GM18511 (cell line): ENCODE measurements around the gene LMF1.

ENCODE experiments used
- ATAC-seq: cut with Tn5 transposase; IDR thresholded peaks from one replicate; pipeline ENCODE4 v1.9.1; 2021; ENCODE audit warnings: mild to moderate bottlenecking, moderate library complexity; ENCODE audit not compliant: unreplicated experiment

Gene LMF1

GRCh38 chr16:854808-855410, 115.9 kb downstream of the LMF1 start:
- no peak for ATAC-seq

- no peak for ATAC-seq
These were observed 116.6 kb downstream of the LMF1 start for GRCh38 chr16:853981-854807.

GRCh38 chr16:853306-853705, 117.5 kb downstream of the LMF1 start:
- ATAC-seq, result no peak

- ATAC-seq, result no peak
These were observed 118.2 kb downstream of the LMF1 start for GRCh38 chr16:852451-853185.

GRCh38 chr16:851871-852270, 118.9 kb downstream of the LMF1 start:
- no peak for ATAC-seq

GRCh38 chr16:851209-851810, 119.5 kb downstream of the LMF1 start:
- no peak for ATAC-seq

GRCh38 chr16:850668-851067, 120.1 kb downstream of the LMF1 start:
- ATAC-seq, result no peak

- no peak for ATAC-seq
These were observed 122.1 kb downstream of the LMF1 start for GRCh38 chr16:848510-849253.

GRCh38 chr16:847681-848445, 122.9 kb downstream of the LMF1 start:
- no peak for ATAC-seq

- ATAC-seq, result no peak
These were observed 123.6 kb downstream of the LMF1 start for GRCh38 chr16:847151-847550.

- ATAC-seq, result no peak
These were observed 125.4 kb downstream of the LMF1 start for GRCh38 chr16:845351-845745.

- no peak for ATAC-seq
These were observed 126.0 kb downstream of the LMF1 start for GRCh38 chr16:844638-845350.

- ATAC-seq, result no peak
These were observed 127.0 kb downstream of the LMF1 start for GRCh38 chr16:843771-844170.

- no peak for ATAC-seq
These were observed 127.8 kb downstream of the LMF1 start for GRCh38 chr16:842711-843560.

GRCh38 chr16:842061-842476, 128.7 kb downstream of the LMF1 start:
- no peak for ATAC-seq

- no peak for ATAC-seq
These were observed 129.2 kb downstream of the LMF1 start for GRCh38 chr16:841455-842060.

GRCh38 chr16:840561-841454, 130.0 kb downstream of the LMF1 start:
- no peak for ATAC-seq
